ENCODE results near the gene CFAP77.

DNA sequence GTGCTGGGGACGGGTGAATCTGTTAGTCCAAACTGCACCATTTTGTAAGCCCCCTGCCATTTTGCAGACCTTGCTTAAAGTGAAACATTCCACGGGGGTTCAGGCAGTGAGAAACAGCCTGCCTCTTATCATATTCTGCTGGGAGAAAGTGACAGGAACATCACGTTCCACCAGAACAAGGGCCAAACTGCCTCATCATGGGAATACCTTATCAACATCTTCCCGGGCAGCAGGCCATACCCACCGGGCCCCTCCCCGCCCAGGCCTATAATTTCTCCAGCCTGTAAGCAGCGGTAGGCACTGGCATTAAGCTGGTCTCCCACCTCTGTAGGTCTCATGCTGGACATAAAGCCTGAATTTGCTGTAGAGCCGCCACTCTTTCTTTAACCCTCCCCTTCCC is 1.5 kb upstream of the CFAP77 start:
- TF ChIP-seq, protein P1, sequence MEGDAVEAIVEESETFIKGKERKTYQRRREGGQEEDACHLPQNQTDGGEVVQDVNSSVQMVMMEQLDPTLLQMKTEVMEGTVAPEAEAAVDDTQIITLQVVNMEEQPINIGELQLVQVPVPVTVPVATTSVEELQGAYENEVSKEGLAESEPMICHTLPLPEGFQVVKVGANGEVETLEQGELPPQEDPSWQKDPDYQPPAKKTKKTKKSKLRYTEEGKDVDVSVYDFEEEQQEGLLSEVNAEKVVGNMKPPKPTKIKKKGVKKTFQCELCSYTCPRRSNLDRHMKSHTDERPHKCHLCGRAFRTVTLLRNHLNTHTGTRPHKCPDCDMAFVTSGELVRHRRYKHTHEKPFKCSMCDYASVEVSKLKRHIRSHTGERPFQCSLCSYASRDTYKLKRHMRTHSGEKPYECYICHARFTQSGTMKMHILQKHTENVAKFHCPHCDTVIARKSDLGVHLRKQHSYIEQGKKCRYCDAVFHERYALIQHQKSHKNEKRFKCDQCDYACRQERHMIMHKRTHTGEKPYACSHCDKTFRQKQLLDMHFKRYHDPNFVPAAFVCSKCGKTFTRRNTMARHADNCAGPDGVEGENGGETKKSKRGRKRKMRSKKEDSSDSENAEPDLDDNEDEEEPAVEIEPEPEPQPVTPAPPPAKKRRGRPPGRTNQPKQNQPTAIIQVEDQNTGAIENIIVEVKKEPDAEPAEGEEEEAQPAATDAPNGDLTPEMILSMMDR (IDR thresholded peaks at IDR 0.05; ENCODE audit: insufficient read depth, low read length, poor library complexity, severe bottlenecking) = no peak
- TF ChIP-seq EZH2phosphoT487 (conservative IDR thresholded peaks at IDR 0.05; ENCODE audit: low read length) = no peak

Data from SU-DHL-6 (cell line).